Measurements from ENCODE around the gene SOX10.

Gene SOX10

DNA sequence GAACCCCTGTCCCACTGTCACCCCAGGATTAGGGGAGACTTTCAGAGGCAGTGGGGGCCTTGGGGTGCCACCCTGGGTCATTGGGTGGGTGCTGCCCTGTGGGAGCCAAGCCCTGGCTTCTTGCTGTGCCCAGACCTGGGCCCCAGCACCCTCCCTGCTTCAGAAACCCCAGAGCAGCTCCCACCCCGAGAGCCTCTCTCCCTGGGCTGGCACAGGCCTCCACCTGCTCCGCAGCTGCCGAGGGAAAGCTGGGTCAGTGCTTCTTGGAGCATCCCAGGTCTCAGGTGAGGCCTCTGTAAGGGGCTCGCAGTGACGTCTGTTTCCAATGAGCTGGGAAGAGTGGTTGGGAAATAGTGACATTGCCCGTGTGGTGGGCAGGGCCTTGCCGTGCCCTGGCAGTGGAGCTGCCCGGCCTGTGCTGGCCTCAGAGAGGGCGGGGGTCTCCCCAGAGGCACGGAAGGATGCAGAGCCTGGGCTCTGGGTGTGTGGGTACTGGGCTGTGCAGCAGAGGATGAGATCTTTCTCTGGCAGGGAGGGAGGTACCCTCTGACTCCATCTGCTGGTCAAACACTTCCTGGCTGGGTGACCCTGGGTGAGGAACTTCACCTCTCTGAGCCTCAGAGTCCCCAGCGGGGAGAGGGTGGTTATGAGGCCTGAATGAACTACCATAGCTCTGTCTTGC, 53.9 kb downstream of the SOX10 start:
- peak; percentile 50 for DNase-seq (ENCODE audit: low spot score)

GRCh38 chr22:37929390-37929789, 55.0 kb downstream of the SOX10 start:
- no peak for DNase-seq (ENCODE audit: low spot score)

DNA sequence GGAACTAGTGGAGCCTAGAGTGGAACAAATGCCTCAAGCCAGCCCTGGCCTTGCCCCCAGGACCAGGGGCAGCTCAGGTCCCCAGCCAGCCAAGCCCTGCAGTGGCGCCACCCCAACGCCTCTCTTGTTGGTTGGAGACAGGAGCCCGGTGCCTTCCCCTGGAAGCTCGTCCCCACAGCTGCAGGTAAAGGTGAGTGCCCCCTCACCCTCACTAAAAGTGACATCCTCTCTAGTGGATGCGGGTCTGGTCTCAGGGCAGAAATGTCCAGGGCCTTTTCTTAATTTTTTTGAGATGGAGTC, 56.8 kb downstream of the SOX10 start:
- no peak for DNase-seq (ENCODE audit: low spot score)

- no peak for DNase-seq (ENCODE audit: low spot score)
These were observed 57.4 kb downstream of the SOX10 start for GRCh38 chr22:37926771-37927636.

DNA sequence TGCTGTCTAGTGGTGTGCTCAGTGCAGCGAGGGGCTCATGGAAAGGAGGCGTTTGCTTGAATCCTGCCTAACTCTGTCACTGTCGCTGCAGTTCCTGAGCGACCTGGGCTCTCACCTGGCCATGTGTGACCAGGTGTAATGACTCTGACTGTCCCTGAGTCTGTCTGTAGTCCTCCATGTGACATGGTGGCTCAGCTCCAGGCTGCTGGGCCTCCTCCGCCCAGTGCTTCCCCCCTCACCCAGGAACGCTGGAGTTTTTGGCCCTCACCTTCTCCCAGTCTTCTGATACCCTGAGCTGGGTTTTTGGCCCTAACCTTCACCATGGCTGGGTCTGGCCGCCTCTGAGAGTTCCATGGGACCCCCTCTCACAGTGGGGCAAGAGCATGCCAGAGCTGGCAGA, 58.0 kb downstream of the SOX10 start:
- DNase-seq (ENCODE audit: low spot score), result no peak

- DNase-seq (ENCODE audit: low spot score), result no peak
These were observed 58.6 kb downstream of the SOX10 start for GRCh38 chr22:37925767-37926166.

DNA sequence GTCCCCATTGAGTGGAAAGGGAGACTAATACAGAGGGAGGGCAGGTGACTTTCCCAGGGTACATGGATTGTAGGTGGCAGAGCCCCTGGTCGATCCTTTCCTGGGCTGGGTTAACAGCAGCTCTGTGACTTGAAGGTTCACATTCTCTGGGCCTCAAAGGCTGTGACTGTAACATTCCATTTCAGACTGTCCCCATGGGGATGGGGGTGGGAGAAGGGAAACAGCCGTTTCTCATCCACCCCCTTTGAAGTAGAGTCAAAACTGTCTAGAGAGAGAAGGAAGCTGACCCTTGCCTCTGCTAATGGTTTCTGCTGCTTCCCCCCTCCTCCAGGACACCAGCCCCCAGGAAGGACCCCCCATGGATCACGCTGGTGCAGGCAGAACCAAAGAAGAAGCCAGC, 59.0 kb downstream of the SOX10 start:
- DNase-seq (ENCODE audit: low spot score), result no peak

GRCh38 chr22:37924386-37925065, 59.8 kb downstream of the SOX10 start:
- no peak for DNase-seq (ENCODE audit: low spot score)

GRCh38 chr22:37923927-37924326, 60.4 kb downstream of the SOX10 start:
- no peak for DNase-seq (ENCODE audit: low spot score)
